Peyer's patch (tissue), 4 donors: ENCODE data around the gene TAS1R3. TPM values are rescaled to one million over a fixed set of nuclear protein-coding genes. Genes with fewer than 3 reads are reported as not detected.

Experiments
- small RNA-seq, 2 donors: library from RNA; depleted of rRNA; stranded (forward); fragments of <200 nt; gene quantifications; one replicate each; pipeline ENCODE3, GENCODE V24; 2016
- total RNA-seq, 4 donors: library from RNA; depleted of rRNA; stranded (reverse); fragments of >200 nt; gene quantifications; one replicate each; pipeline ENCODE4 v1.1.0, GENCODE V29; 2016

The TAS1R3 gene
- total RNA-seq, 4 donors from 2014 or later: 2.1 to 5.8 (median 3.0) TPM

Small RNA genes lying within 50 kb of the gene (small RNA-seq; reads per million reads assigned to genes)
- 0 reads per million in 2 donors for gene MIR6726

Other genes with a start within 250 kb of the TAS1R3 start
- gene C1orf159, start 215.2 kb upstream of the TAS1R3 start, total RNA-seq: 10 to 100 TPM; 14.0 to 32.0 (median 22.7) TPM
- gene TTLL10, start 157.4 kb upstream of the TAS1R3 start, total RNA-seq: 1 to 10 TPM in 3 of 4 donors, not detected in 1; 1.6 to 3.6 (median 1.8) TPM
- gene TNFRSF18, start 124.7 kb upstream of the TAS1R3 start, total RNA-seq: 10 to 100 TPM in 1 of 4 donors, 1 to 10 TPM in 1, under 1 TPM in 1, not detected in 1; 0.70 to 38.0 (median 3.2) TPM
- 1 to 10 TPM in 3 of 4 donors, not detected in 1; 1.6 to 9.1 (median 2.8) TPM for gene TNFRSF4, start 117.1 kb upstream of the TAS1R3 start, total RNA-seq
- gene SDF4, start 99.3 kb upstream of the TAS1R3 start, total RNA-seq: 100 to 1,000 TPM in 3 of 4 donors, 10 to 100 TPM in 1; 88.3 to 280 (median 177) TPM
- 10 to 100 TPM in 2 of 4 donors, 1 to 10 TPM in 2; 9.1 to 13.4 (median 10.6) TPM for gene B3GALT6, start 99.0 kb upstream of the TAS1R3 start, total RNA-seq
- gene C1QTNF12, start 84.6 kb upstream of the TAS1R3 start, total RNA-seq: 10 to 100 TPM in 3 of 4 donors, not detected in 1; 23.3 to 58.0 (median 44.2) TPM
- 10 to 100 TPM; 25.6 to 64.2 (median 55.3) TPM for gene UBE2J2, start 57.4 kb upstream of the TAS1R3 start, total RNA-seq
- 10 to 100 TPM in 3 of 4 donors, not detected in 1; 10.9 to 21.6 (median 16.9) TPM for gene SCNN1D, start 50.8 kb upstream of the TAS1R3 start, total RNA-seq
- 100 to 1,000 TPM in 2 of 4 donors, 10 to 100 TPM in 2; 78.1 to 156 (median 110) TPM for gene ACAP3, start 23.4 kb upstream of the TAS1R3 start, total RNA-seq
- 10 to 100 TPM; 12.4 to 38.9 (median 24.4) TPM for gene PUSL1, start 22.7 kb upstream of the TAS1R3 start, total RNA-seq
- 100 to 1,000 TPM; 146 to 359 (median 273) TPM for gene INTS11, start 6.6 kb upstream of the TAS1R3 start, total RNA-seq
- 10 to 100 TPM; 10.7 to 94.0 (median 84.6) TPM for gene CPTP, start 6.5 kb upstream of the TAS1R3 start, total RNA-seq
- 100 to 1,000 TPM in 3 of 4 donors, 10 to 100 TPM in 1; 76.0 to 196 (median 164) TPM for gene DVL1, start 18.1 kb downstream of the TAS1R3 start, total RNA-seq
- gene MXRA8, start 27.3 kb downstream of the TAS1R3 start, total RNA-seq: 10 to 100 TPM; 11.7 to 56.1 (median 35.6) TPM
- gene AURKAIP1, start 43.9 kb downstream of the TAS1R3 start, total RNA-seq: 100 to 1,000 TPM; 122 to 172 (median 134) TPM
- gene CCNL2, start 68.1 kb downstream of the TAS1R3 start, total RNA-seq: 1,000 to 10,000 TPM in 1 of 4 donors, 100 to 1,000 TPM in 3; 216 to 1,008 (median 423) TPM
- gene MRPL20, start 76.0 kb downstream of the TAS1R3 start, total RNA-seq: 10 to 100 TPM; 58.2 to 94.1 (median 78.2) TPM
- 10 to 100 TPM in 1 of 4 donors, 1 to 10 TPM in 2, under 1 TPM in 1; 0.54 to 11.6 (median 2.0) TPM for gene ANKRD65, start 90.0 kb downstream of the TAS1R3 start, total RNA-seq
- 10 to 100 TPM in 1 of 4 donors, 1 to 10 TPM in 3; 3.2 to 14.0 (median 6.7) TPM for gene VWA1, start 104.4 kb downstream of the TAS1R3 start, total RNA-seq
- gene ATAD3C, start 118.4 kb downstream of the TAS1R3 start, total RNA-seq: under 1 TPM in 1 of 4 donors, not detected in 3; 0.27 TPM
- gene ATAD3B, start 140.5 kb downstream of the TAS1R3 start, total RNA-seq: 100 to 1,000 TPM in 1 of 4 donors, 10 to 100 TPM in 3; 26.9 to 130 (median 35.0) TPM
- gene ATAD3A, start 180.9 kb downstream of the TAS1R3 start, total RNA-seq: 10 to 100 TPM; 14.9 to 72.6 (median 24.4) TPM
- 1 to 10 TPM in 1 of 4 donors, not detected in 3; 3.6 TPM for gene TMEM240, start 209.3 kb downstream of the TAS1R3 start, total RNA-seq
- 100 to 1,000 TPM; 146 to 182 (median 163) TPM for gene SSU72, start 243.6 kb downstream of the TAS1R3 start, total RNA-seq